Lower lobe of right lung (tissue), 2 donors: ENCODE data around the gene LKAAEAR1. TPM values are rescaled to one million over a fixed set of nuclear protein-coding genes. Genes with fewer than 3 reads are reported as not detected.

Experiments used
- ATAC-seq, 2 donors: fragments of 200-7000 bp; cut with Tn5 transposase; one replicate each; pipeline ENCODE4 v1.9.1; 2020 to 2022; ENCODE audit warnings: mild to moderate bottlenecking in 2 of 2, moderate library complexity in 2 of 2
- DNase-seq: peaks from one replicate; pipeline ENCODE4 v3.0.0-alpha.2; 2020
- H3K27ac ChIP-seq: fragments of 200-600 bp; one replicate; pipeline ENCODE4 v1.8.0; 2022
- H3K27me3 ChIP-seq: fragments of 200-600 bp; one replicate; pipeline ENCODE4 v1.8.0; 2022; ENCODE audit warnings: low read depth
- H3K36me3 ChIP-seq: fragments of 200-600 bp; one replicate; pipeline ENCODE4 v1.8.0; 2022; ENCODE audit warnings: mild to moderate bottlenecking
- H3K4me1 ChIP-seq: fragments of 200-600 bp; one replicate; pipeline ENCODE4 v1.8.0; 2022
- H3K4me3 ChIP-seq: fragments of 200-600 bp; one replicate; pipeline ENCODE4 v1.8.0; 2022; ENCODE audit warnings: mild to moderate bottlenecking
- H3K9me3 ChIP-seq: fragments of 200-600 bp; one replicate; pipeline ENCODE4 v1.8.0; 2022
- intact Hi-C: fragments of 100-400 bp; cut with DNase I; formaldehyde crosslinking; loops from one replicate; pipeline ENCODE4 v1.11.0; 2022
- total RNA-seq: library from RNA; stranded (reverse); fragmentation: NEBNext Ultra II Directional; extraction: Animal tissue kit (Norgen Biotek cat#: 25700); gene quantifications from one replicate; pipeline ENCODE4 v1.2.1, GENCODE V29; 2021
- TF ChIP-seq, protein P1 (sequence below): fragments of 200-600 bp; IDR thresholded peaks from one replicate; pipeline ENCODE4 v1.8.0; 2022; ENCODE audit warnings: antibody characterized with exemption, mild to moderate bottlenecking
- donor health status: DM: no; HTN: yes; CAD: no; lungs with severe emphysema.

LKAAEAR1 gene
- total RNA-seq, 1 donor from 2014 or later: 0.97 TPM

DNA sequence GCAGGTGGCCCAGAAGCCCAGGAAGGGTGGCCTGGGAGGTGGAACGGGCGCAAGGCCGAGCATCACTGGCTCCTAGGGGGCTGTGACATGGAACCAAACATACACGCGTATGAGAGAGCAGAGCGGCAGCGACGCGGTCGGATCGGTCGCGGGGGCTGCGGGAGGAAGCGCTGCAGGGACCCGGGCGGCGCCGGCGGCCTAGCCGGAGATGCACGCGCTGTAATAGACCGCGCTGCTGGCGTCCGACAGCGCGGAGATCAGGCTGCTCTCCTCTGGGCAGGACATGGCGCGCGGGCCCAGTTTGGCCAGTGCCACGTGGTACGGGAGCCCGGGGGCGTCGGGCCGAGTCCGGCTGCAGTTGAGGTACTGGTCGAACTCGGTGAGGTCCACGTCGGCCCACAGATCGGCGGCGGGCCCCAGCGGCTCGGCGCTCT is 36.2 kb downstream of the LKAAEAR1 start:
- H3K27me3 ChIP-seq: peaks cover 69% of the 10 kb centered on the region
- no peaks in the 10 kb centered on the region for H3K36me3 ChIP-seq
- DNase-seq (no peak), ATAC-seq (no peak)
- peaks cover 10% of the 10 kb centered on the region for H3K4me1 ChIP-seq
- H3K9me3 ChIP-seq: no peaks in the 10 kb centered on the region
- H3K4me3 ChIP-seq: peak overlapping the region; percentile 58
- peak overlapping the region; percentile 71 for H3K27ac ChIP-seq
- intact Hi-C loops: no loop called here
- TF ChIP-seq, protein P1, sequence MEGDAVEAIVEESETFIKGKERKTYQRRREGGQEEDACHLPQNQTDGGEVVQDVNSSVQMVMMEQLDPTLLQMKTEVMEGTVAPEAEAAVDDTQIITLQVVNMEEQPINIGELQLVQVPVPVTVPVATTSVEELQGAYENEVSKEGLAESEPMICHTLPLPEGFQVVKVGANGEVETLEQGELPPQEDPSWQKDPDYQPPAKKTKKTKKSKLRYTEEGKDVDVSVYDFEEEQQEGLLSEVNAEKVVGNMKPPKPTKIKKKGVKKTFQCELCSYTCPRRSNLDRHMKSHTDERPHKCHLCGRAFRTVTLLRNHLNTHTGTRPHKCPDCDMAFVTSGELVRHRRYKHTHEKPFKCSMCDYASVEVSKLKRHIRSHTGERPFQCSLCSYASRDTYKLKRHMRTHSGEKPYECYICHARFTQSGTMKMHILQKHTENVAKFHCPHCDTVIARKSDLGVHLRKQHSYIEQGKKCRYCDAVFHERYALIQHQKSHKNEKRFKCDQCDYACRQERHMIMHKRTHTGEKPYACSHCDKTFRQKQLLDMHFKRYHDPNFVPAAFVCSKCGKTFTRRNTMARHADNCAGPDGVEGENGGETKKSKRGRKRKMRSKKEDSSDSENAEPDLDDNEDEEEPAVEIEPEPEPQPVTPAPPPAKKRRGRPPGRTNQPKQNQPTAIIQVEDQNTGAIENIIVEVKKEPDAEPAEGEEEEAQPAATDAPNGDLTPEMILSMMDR: no peak

DNA sequence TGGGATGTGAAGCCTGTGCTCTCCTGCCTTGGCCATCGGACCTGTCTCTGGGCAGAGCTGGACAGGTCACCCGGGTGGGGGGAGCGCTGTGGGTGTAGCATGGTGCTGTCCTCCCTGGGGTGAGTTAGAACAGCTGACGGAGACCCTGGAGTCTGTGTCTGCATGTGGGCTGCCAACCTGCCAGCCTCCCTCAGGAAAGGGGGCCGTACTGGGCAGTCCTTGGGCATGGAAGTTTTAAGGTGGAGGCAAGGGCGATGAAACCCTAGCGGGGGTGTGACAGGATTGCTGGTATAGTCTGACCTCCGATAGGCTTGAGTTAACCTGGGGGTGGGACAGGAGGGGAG is 37.2 kb downstream of the LKAAEAR1 start:
- DNase-seq (no peak), ATAC-seq (no peak)
- peaks cover 68% of the 10 kb centered on the region for H3K27me3 ChIP-seq
- intact Hi-C loops: no loop called here
- peaks cover 4% of the 10 kb centered on the region for H3K4me1 ChIP-seq
- no peaks in the 10 kb centered on the region for H3K9me3 ChIP-seq
- no peaks in the 10 kb centered on the region for H3K36me3 ChIP-seq
- H3K4me3 ChIP-seq: peak overlapping the region; percentile 58
- TF ChIP-seq, protein P1: no peak
- H3K27ac ChIP-seq: peak overlapping the region; percentile 56

DNA sequence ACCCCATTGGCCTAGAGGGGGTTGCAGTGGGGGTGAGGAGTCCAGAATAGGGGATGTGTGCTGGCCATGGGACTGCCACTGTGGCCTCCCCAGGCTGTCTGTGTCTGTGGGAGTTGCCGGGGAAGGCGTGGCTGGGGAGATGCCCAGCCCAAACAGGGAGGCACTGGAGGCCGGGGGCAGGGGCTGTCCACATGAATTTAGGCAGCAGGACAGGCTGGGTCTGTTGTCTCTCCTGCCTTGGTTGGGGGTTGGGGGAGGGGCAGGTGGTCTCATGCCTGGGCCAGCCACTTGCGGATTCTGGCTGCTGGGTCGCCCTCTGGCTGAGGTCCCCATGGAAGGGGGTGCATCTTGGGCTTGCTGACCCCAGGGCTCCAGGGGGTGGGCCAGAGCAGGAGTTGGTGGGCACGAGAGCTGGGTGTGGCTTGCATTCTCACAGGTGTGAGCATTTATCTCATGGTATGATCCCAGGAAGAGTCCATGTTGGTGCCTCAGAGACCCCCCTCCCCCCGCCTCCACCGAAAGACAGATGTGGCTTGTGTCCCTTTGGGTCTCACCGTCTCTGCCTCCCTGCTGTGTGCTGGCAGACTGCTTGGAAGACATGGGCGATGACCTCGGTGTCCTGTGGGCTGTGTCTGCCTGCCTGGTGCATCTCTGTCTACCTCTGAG is 38.7 kb downstream of the LKAAEAR1 start:
- peaks cover 68% of the 10 kb centered on the region for H3K27me3 ChIP-seq
- TF ChIP-seq, protein P1: no peak

DNA sequence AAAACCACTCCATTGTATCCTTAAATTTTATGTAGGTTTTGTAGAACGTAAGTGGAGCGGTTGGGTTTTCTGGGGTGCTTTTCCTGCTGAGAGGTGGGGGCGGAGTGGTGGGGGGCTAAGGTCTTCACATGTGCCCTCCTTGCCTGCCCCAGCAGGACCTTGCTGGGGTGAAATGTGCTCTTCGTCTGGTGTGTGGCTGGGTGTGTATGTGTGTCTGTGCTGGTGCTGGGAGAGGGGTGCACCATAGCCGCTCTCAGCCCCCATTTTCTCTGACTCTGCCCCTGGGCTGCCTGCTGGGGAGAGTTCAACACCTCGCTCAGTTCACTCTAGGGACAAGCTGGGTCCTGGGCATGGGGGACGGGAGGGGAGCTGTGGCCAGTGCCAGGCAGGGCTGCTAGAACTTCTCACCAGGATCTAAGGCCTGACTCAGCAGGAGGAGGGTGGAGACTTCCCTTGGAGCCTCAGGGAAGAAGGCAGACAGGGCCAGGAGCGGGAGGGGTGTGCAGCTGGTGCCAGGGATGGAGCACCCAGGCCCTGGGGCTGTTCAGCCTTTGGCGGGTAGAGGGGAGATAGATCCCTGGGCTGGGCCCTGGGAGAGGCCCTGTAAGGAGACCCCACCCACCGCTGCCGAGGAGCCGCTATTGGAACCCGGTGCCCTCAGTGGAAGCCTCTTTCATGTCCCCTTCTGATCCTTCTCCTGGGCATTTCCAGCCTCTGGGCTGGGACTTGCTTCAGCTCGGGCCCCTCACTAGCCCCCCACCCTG is 39.5 kb downstream of the LKAAEAR1 start:
- Histone ChIP-seq H3K4me3 (peak overlapping the region; percentile 3), H3K27me3 (peaks cover 62% of the 10 kb centered on the region), H3K36me3 (no peaks in the 10 kb centered on the region), H3K27ac (peak overlapping the region; percentile 60), H3K9me3 (no peaks in the 10 kb centered on the region), H3K4me1 (peaks cover 28% of the 10 kb centered on the region)
- TF ChIP-seq, protein P1: no peak
- DNase-seq (no peak), ATAC-seq (peak; percentile 4)
- intact Hi-C loops: no loop called here

More for the DNA sequence above, 38.7 kb downstream of the LKAAEAR1 start:
- no peaks in the 10 kb centered on the region for H3K9me3 ChIP-seq
- H3K4me1 ChIP-seq: peaks cover 20% of the 10 kb centered on the region
- ATAC-seq: no peak
- peak overlapping the region; percentile 60 for H3K27ac ChIP-seq
- DNase-seq: no peak
- no peaks in the 10 kb centered on the region for H3K36me3 ChIP-seq
- peak overlapping the region; percentile 58 for H3K4me3 ChIP-seq
- intact Hi-C loops: no loop called here

DNA sequence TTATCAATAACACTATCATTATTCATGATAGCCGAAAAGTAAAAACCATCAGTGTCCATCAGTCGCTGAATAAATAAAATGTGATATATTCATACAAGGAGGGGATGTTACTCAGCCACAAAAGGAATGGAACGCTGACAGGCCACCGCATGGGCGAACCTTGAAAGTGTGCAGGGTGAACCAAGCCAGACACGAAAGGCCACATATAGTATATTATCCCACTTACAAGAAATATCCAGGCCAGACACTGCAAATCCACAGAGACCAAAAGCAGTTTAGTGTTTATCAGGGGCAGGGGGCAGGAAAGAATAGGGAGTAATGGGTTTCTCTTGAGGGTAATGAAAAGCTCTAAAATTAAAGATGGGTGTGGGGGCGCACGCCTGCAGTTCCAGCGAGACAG is 40.4 kb downstream of the LKAAEAR1 start:
- H3K4me3 ChIP-seq: no peak overlapping the region
- H3K4me1 ChIP-seq: peaks cover 37% of the 10 kb centered on the region
- no peak for ATAC-seq
- no peaks in the 10 kb centered on the region for H3K9me3 ChIP-seq
- H3K27me3 ChIP-seq: peaks cover 58% of the 10 kb centered on the region
- no peaks in the 10 kb centered on the region for H3K36me3 ChIP-seq
- DNase-seq: no peak
- intact Hi-C loops: no loop called here
- TF ChIP-seq, protein P1: no peak
- no peak overlapping the region for H3K27ac ChIP-seq
